T-cell (primary cell): ENCODE data around the gene AAK1. TPM values are rescaled to one million over a fixed set of nuclear protein-coding genes. Genes with fewer than 3 reads are reported as not detected.
"Not testable (repeated sequence)": the region's sequence is repeated elsewhere in the genome, so short reads cannot be mapped to it uniquely, and the experiment has no call there.

Experiments used
- ATAC-seq, 4 experiments: fragments of 200-7000 bp in 3 of 4; fragments of 150-1000 bp in 1 of 4; cut with Tn5 transposase; replicated peaks in 1 of 4; 1 replicate in 3 of 4; 2 replicates in 1 of 4; pipeline ENCODE4 v1.10.0; 2021; ENCODE audit warnings: moderate library complexity in 3 of 4, mild to moderate bottlenecking in 2 of 4, moderate number of reproducible peaks in 1 of 4
- CTCF ChIA-PET, 2 donors: fragments of 300-600 bp; sonication (Branson Sonifier 250); formaldehyde crosslinking; loops; one replicate each; lab custom pipeline; 2022; ENCODE audit warnings: antibody characterized with exemption in 2 of 2; lab: Charles Lee
- POLR2A ChIA-PET, 2 donors: fragments of 300-600 bp; sonication (Branson Sonifier 250); formaldehyde crosslinking; loops; one replicate each; lab custom pipeline; 2022; ENCODE audit warnings: antibody characterized with exemption in 2 of 2; lab: Charles Lee
- DNase-seq, 35 experiments: peaks; one replicate each; pipeline versions ENCODE4 v3.0.0 to v3.0.0-alpha.2; 2013 to 2023
- H3K27ac ChIP-seq: one replicate; pipeline ENCODE4 v1.5.1; 2013; ENCODE audit warnings: low read length
- H3K27me3 ChIP-seq, 2 experiments: replicated peaks in 1 of 2; 1 replicate in 1 of 2; 2 replicates in 1 of 2; pipeline versions ENCODE4 v1.6.1 to v1.7.0; 2013; ENCODE audit warnings: low read length in 1 of 2, mixed read lengths in 1 of 2; ENCODE audit not compliant: control insufficient read depth in 2 of 2, insufficient read depth in 2 of 2; ENCODE audit errors: extremely low read depth in 1 of 2
- H3K36me3 ChIP-seq, 2 donors: 1 replicate in 1 of 2; 2 replicates in 1 of 2; pipeline versions ENCODE4 v1.6.1 to v1.7.0; 2013; ENCODE audit warnings: low read length in 1 of 2; ENCODE audit not compliant: control insufficient read depth in 2 of 2, insufficient read depth in 1 of 2; ENCODE audit errors: extremely low read depth in 1 of 2
- H3K4me1 ChIP-seq, 2 experiments: 1 replicate in 1 of 2; 2 replicates in 1 of 2; pipeline versions ENCODE4 v1.6.1 to v1.7.0; 2013; ENCODE audit warnings: low read length in 2 of 2, mixed read lengths in 1 of 2; ENCODE audit not compliant: insufficient read depth in 2 of 2, control insufficient read depth in 1 of 2; ENCODE audit errors: extremely low read depth in 1 of 2
- H3K4me3 ChIP-seq, 2 donors: 1 replicate in 1 of 2; 2 replicates in 1 of 2; pipeline versions ENCODE4 v1.5.1 to v1.7.0; 2013; ENCODE audit warnings: mild to moderate bottlenecking in 2 of 2, low read length in 1 of 2, moderate library complexity in 1 of 2; ENCODE audit not compliant: control insufficient read depth in 1 of 2; ENCODE audit errors: extremely low read depth in 1 of 2
- H3K9me3 ChIP-seq: 2 replicates; pipeline ENCODE4 v1.7.0; 2013
- H3K27ac Mint-ChIP-seq, 2 donors: one replicate each; pipeline ENCODE4 v1.8.0; 2020 to 2021; ENCODE audit warnings: mild to moderate bottlenecking in 2 of 2, mixed read lengths in 2 of 2
- H3K27me3 Mint-ChIP-seq, 2 donors: one replicate each; pipeline ENCODE4 v1.8.0; 2021 to 2022; ENCODE audit warnings: mixed read lengths in 2 of 2
- H3K36me3 Mint-ChIP-seq: one replicate; pipeline ENCODE4 v1.8.0; 2021; ENCODE audit warnings: mixed read lengths
- H3K4me1 Mint-ChIP-seq, 3 donors: one replicate each; pipeline ENCODE4 v1.8.0; 2020 to 2022; ENCODE audit warnings: mixed read lengths in 3 of 3, mild to moderate bottlenecking in 1 of 3
- H3K4me3 Mint-ChIP-seq, 3 donors: one replicate each; pipeline ENCODE4 v1.8.0; 2020 to 2022; ENCODE audit warnings: mild to moderate bottlenecking in 3 of 3, mixed read lengths in 3 of 3, moderate library complexity in 3 of 3
- H3K9me3 Mint-ChIP-seq, 3 donors: one replicate each; pipeline ENCODE4 v1.8.0; 2020 to 2022; ENCODE audit warnings: mixed read lengths in 3 of 3
- WGBS: methylation state at CpG from one replicate; pipeline ENCODE4 v1.1.5; 2013; ENCODE audit warnings: missing lambda C conversion rate; ENCODE audit not compliant: insufficient coverage; 5-methylcytosine and 5-hydroxymethylcytosine counted together
- total RNA-seq, 35 experiments: library from RNA in 6 of 35; stranded (reverse) in 6 of 35; fragments of 120-200 nt in 1 of 35; gene quantifications; one replicate each; pipeline versions ENCODE4 v1.2.1 to v1.2.4 and lab custom pipeline; 2013 to 2026

The AAK1 gene
- total RNA-seq, 5 donors from 2014 or later (not counting 1 experiment from before 2014, with no cell fraction given): 170 to 283 (median 177) TPM

GRCh38 chr2:69578198-69578540, 65.4 kb downstream of the AAK1 start:
- H3K4me3 ChIP-seq: no peak overlapping the region
- Mint-ChIP-seq H3K36me3 (peaks cover 7% of the 10 kb centered on the region), H3K9me3 (no peaks in the 10 kb centered on the region), H3K4me1 (peaks cover 84 to 90% (median 89%) of the 10 kb centered on the region in 3 donors), H3K27me3 (no peaks in the 10 kb centered on the region), H3K27ac (peak overlapping the region; percentile 79 to 81), H3K4me3 (peak overlapping the region in 1 of 3 donors; percentile 43)
- H3K4me1 ChIP-seq: peaks cover 17 to 54% of the 10 kb centered on the region in 2 experiments
- no peaks in the 10 kb centered on the region for H3K9me3 ChIP-seq
- WGBS: 93% methylated on average over 2 of the region's 2 CpGs
- no peak overlapping the region for H3K27ac ChIP-seq
- DNase-seq (no peak), ATAC-seq (no peak)
- H3K27me3 ChIP-seq: no peaks in the 10 kb centered on the region
- ChIA-PET POLR2A (interaction anchor here in 1 of 2 donors (0.6 to 0.7 kb wide), 2 partner anchors 15 to 147 kb away, joined by 4 to 5 read pairs; no protein-coding TSS in a partner anchor), CTCF (interaction anchor here (0.6 to 1.0 kb wide), 3 partner anchors 12 to 725 kb away, joined by 3 read pairs; no protein-coding TSS in a partner anchor)
- peaks cover 0 to 12% of the 10 kb centered on the region in 2 donors for H3K36me3 ChIP-seq

- no peak overlapping the region for H3K4me3 ChIP-seq
- DNase-seq (no peak), ATAC-seq (no peak)
- ChIA-PET POLR2A (no interaction called here), CTCF (interaction anchor here in 1 of 2 donors (1.0 kb wide), 1 partner anchor 12 kb away, joined by 3 read pairs; no protein-coding TSS in a partner anchor)
- peaks cover 0 to 12% of the 10 kb centered on the region in 2 donors for H3K36me3 ChIP-seq
- Mint-ChIP-seq H3K4me3 (peak overlapping the region in 1 of 3 donors; percentile 43), H3K27ac (peak overlapping the region; percentile 79 to 81), H3K36me3 (peaks cover 7% of the 10 kb centered on the region), H3K4me1 (peaks cover 84 to 90% (median 89%) of the 10 kb centered on the region in 3 donors), H3K9me3 (no peaks in the 10 kb centered on the region), H3K27me3 (no peaks in the 10 kb centered on the region)
- no CpG with 5 or more reads among the region's 5 CpGs for WGBS
- peaks cover 11 to 54% of the 10 kb centered on the region in 2 experiments for H3K4me1 ChIP-seq
- H3K9me3 ChIP-seq: no peaks in the 10 kb centered on the region
- no peaks in the 10 kb centered on the region for H3K27me3 ChIP-seq
- no peak overlapping the region for H3K27ac ChIP-seq
Measured at GRCh38 chr2:69577467-69578197, 65.9 kb downstream of the AAK1 start.

- H3K9me3 ChIP-seq: no peaks in the 10 kb centered on the region
- no peak overlapping the region for H3K27ac ChIP-seq
- Mint-ChIP-seq H3K9me3 (no peaks in the 10 kb centered on the region), H3K27me3 (no peaks in the 10 kb centered on the region), H3K4me1 (peaks cover 81 to 87% (median 85%) of the 10 kb centered on the region in 3 donors), H3K4me3 (no peak overlapping the region), H3K36me3 (peaks cover 7% of the 10 kb centered on the region), H3K27ac (peak overlapping the region; percentile 79 to 81)
- H3K27me3 ChIP-seq: no peaks in the 10 kb centered on the region
- WGBS: 92% methylated on average over 5 of the region's 5 CpGs
- H3K4me3 ChIP-seq: no peak overlapping the region
- CTCF ChIA-PET: interaction anchor here in 1 of 2 donors (1.0 kb wide), 1 partner anchor 11 kb away, joined by 3 read pairs; no protein-coding TSS in a partner anchor
- POLR2A ChIA-PET: no interaction called here
- peaks cover 0 to 14% of the 10 kb centered on the region in 2 donors for H3K36me3 ChIP-seq
- ATAC-seq (no peak), DNase-seq (no peak)
- H3K4me1 ChIP-seq: peaks cover 9 to 54% of the 10 kb centered on the region in 2 experiments
Measured at GRCh38 chr2:69576880-69577279, 66.7 kb downstream of the AAK1 start.

GRCh38 chr2:69575926-69576325, 67.6 kb downstream of the AAK1 start:
- POLR2A ChIA-PET: interaction anchor here in 1 of 2 donors (0.6 kb wide), 1 partner anchor 13 kb away, joined by 3 read pairs; no protein-coding TSS in a partner anchor
- ATAC-seq: no peak
- no peak overlapping the region for H3K4me3 Mint-ChIP-seq

GRCh38 chr2:69575371-69575770, 68.2 kb downstream of the AAK1 start:
- Histone ChIP-seq H3K36me3 (peaks cover 0 to 11% of the 10 kb centered on the region in 2 donors), H3K4me1 (peaks cover 24 to 55% of the 10 kb centered on the region in 2 experiments)
- ATAC-seq, CTCF ChIA-PET, DNase-seq, H3K4me3 Mint-ChIP-seq, H3K27me3 Mint-ChIP-seq, H3K4me3 ChIP-seq, H3K27me3 ChIP-seq, H3K27ac ChIP-seq, H3K9me3 ChIP-seq, H3K9me3 Mint-ChIP-seq, POLR2A ChIA-PET: not testable (repeated sequence)
- H3K36me3 Mint-ChIP-seq: peaks cover 11% of the 10 kb centered on the region
- peaks cover 85 to 92% (median 87%) of the 10 kb centered on the region in 3 donors for H3K4me1 Mint-ChIP-seq
- peak overlapping the region in 1 of 2 donors; percentile 81 for H3K27ac Mint-ChIP-seq
- 97% methylated on average over 5 of the region's 13 CpGs for WGBS

More at GRCh38 chr2:69575926-69576325, 67.6 kb downstream of the AAK1 start:
- Mint-ChIP-seq H3K27me3 (no peaks in the 10 kb centered on the region), H3K9me3 (no peaks in the 10 kb centered on the region), H3K27ac (peak overlapping the region; percentile 65 to 68), H3K36me3 (peaks cover 11% of the 10 kb centered on the region), H3K4me1 (peaks cover 83 to 91% (median 87%) of the 10 kb centered on the region in 3 donors)
- Histone ChIP-seq H3K4me3 (no peak overlapping the region), H3K9me3 (no peaks in the 10 kb centered on the region), H3K27ac (no peak overlapping the region), H3K36me3 (peaks cover 0 to 14% of the 10 kb centered on the region in 2 donors), H3K27me3 (no peaks in the 10 kb centered on the region), H3K4me1 (peaks cover 19 to 52% of the 10 kb centered on the region in 2 experiments)
- no peak for DNase-seq
- no CpG with 5 or more reads among the region's 1 CpG for WGBS
- CTCF ChIA-PET: no interaction called here

GRCh38 chr2:69572641-69573040, 70.9 kb downstream of the AAK1 start:
- 50% methylated on average over 2 of the region's 5 CpGs for WGBS
- no peak for DNase-seq

More at GRCh38 chr2:69572641-69573040, 70.9 kb downstream of the AAK1 start:
- no peaks in the 10 kb centered on the region for H3K27me3 ChIP-seq
- no peaks in the 10 kb centered on the region for H3K9me3 ChIP-seq
- CTCF ChIA-PET: interaction anchor here (0.7 to 1.1 kb wide), 3 partner anchors 9 to 1401 kb away, joined by 3 to 7 read pairs (median 4); no protein-coding TSS in a partner anchor
- H3K27ac ChIP-seq: no peak overlapping the region
- peaks cover 28 to 45% of the 10 kb centered on the region in 2 experiments for H3K4me1 ChIP-seq
- Mint-ChIP-seq H3K36me3 (peaks cover 4% of the 10 kb centered on the region), H3K4me3 (peak overlapping the region in 1 of 3 donors; percentile 33), H3K4me1 (peaks cover 83 to 91% (median 85%) of the 10 kb centered on the region in 3 donors), H3K27me3 (no peaks in the 10 kb centered on the region), H3K9me3 (no peaks in the 10 kb centered on the region), H3K27ac (peak overlapping the region; percentile 75 to 77)
- POLR2A ChIA-PET: interaction anchor here in 1 of 2 donors (0.8 kb wide), 1 partner anchor 14 kb away, joined by 3 read pairs; no protein-coding TSS in a partner anchor
- H3K36me3 ChIP-seq: peaks cover 0 to 3% of the 10 kb centered on the region in 2 donors
- H3K4me3 ChIP-seq: no peak overlapping the region
- no peak for ATAC-seq
